ENCODE data around the gene KRTAP5-8.
"Not testable (repeated sequence)": the region's sequence is repeated elsewhere in the genome, so short reads cannot be mapped to it uniquely, and the experiment has no call there.

KRTAP5-8 gene

GRCh38 chr11:71543866-71544265, 6.0 kb downstream of the KRTAP5-8 start:
- DNase-seq (ENCODE audit: low read depth in 2 of 2): no peak

GRCh38 chr11:71544525-71545214, 6.8 kb downstream of the KRTAP5-8 start:
- no peak for DNase-seq (ENCODE audit: low read depth in 2 of 2)

GRCh38 chr11:71545405-71545966, 7.7 kb downstream of the KRTAP5-8 start:
- DNase-seq (ENCODE audit: low read depth in 2 of 2): no peak

- DNase-seq (ENCODE audit: low read depth in 2 of 2): no peak
These were observed 10.3 kb downstream of the KRTAP5-8 start, which contains the start of gene KRTAP5-9 for GRCh38 chr11:71548120-71548519. KRTAP5-9 (plus strand) TSS chr11:71548420; CDS start chr11:71548658, 238 bp downstream.

GRCh38 chr11:71548716-71549151, 10.9 kb downstream of the KRTAP5-8 start:
- DNase-seq (ENCODE audit: low read depth in 2 of 2): no peak

- no peak for DNase-seq (ENCODE audit: low read depth in 2 of 2)
These were observed 13.9 kb downstream of the KRTAP5-8 start for GRCh38 chr11:71551711-71552110.

GRCh38 chr11:71554996-71555395, 17.2 kb downstream of the KRTAP5-8 start:
- DNase-seq (ENCODE audit: low read depth in 2 of 2): no peak

GRCh38 chr11:71555508-71555907, 17.7 kb downstream of the KRTAP5-8 start:
- no peak for DNase-seq (ENCODE audit: low read depth in 2 of 2)

- DNase-seq (ENCODE audit: low read depth in 2 of 2): no peak
These were observed 18.2 kb downstream of the KRTAP5-8 start for GRCh38 chr11:71556018-71556417.

- no peak for DNase-seq (ENCODE audit: low read depth in 2 of 2)
These were observed 19.4 kb downstream of the KRTAP5-8 start for GRCh38 chr11:71557257-71557656.

GRCh38 chr11:71558996-71559395, 21.2 kb downstream of the KRTAP5-8 start:
- DNase-seq (ENCODE audit: low read depth in 2 of 2): no peak

GRCh38 chr11:71562120-71562519, 24.3 kb downstream of the KRTAP5-8 start:
- no peak for DNase-seq (ENCODE audit: low read depth in 2 of 2)

GRCh38 chr11:71563406-71563805, 25.6 kb downstream of the KRTAP5-8 start:
- DNase-seq (ENCODE audit: low read depth in 2 of 2): peak in 1 of 2 experiments; percentile 15

- no peak for DNase-seq (ENCODE audit: low read depth in 2 of 2)
These were observed 26.6 kb downstream of the KRTAP5-8 start for GRCh38 chr11:71564430-71564829.

GRCh38 chr11:71565263-71565662, 27.4 kb downstream of the KRTAP5-8 start, which contains the start of gene KRTAP5-10:
KRTAP5-10 (plus strand) TSS chr11:71565563; CDS start chr11:71565588, 25 bp downstream.
- no peak for DNase-seq (ENCODE audit: low read depth in 2 of 2)

GRCh38 chr11:71566081-71566620, 28.3 kb downstream of the KRTAP5-8 start:
- DNase-seq (ENCODE audit: low read depth in 2 of 2): no peak

- not testable (repeated sequence) for DNase-seq (ENCODE audit: low read depth in 2 of 2)
These were observed 29.1 kb downstream of the KRTAP5-8 start for GRCh38 chr11:71566626-71567599.

- not testable (repeated sequence) for DNase-seq (ENCODE audit: low read depth in 2 of 2)
These were observed 29.8 kb downstream of the KRTAP5-8 start for GRCh38 chr11:71567633-71568032.

GRCh38 chr11:71568704-71569349, 31.0 kb downstream of the KRTAP5-8 start:
- DNase-seq (ENCODE audit: low read depth in 2 of 2): no peak

- DNase-seq (ENCODE audit: low read depth in 2 of 2): not testable (repeated sequence)
These were observed 33.5 kb downstream of the KRTAP5-8 start for GRCh38 chr11:71571101-71571850.

- no peak for DNase-seq (ENCODE audit: low read depth in 2 of 2)
These were observed 35.0 kb downstream of the KRTAP5-8 start for GRCh38 chr11:71572811-71573210.

All from stimulated activated CD4-positive, alpha-beta T cell treated with anti-CD3 and anti-CD28 coated beads, Interleukin-12 subunit alpha, Interleukin-12 subunit beta, amount 100 ng/mL, for 24 hours (primary cell).